K562 (cell line): ENCODE data around the gene RABGAP1L. TPM values are rescaled to one million over a fixed set of nuclear protein-coding genes. Genes with fewer than 3 reads are reported as not detected.

Experiments
- ATAC-seq: fragments of 200-7000 bp; cut with Tn5 transposase; 3 replicates; pipeline ENCODE4 v1.9.1; 2020; ENCODE audit warnings: moderate library complexity
- BruUV-seq: library from RNA; stranded (reverse); fragments of 400-500 nt; replicated peaks from 2 replicates; lab custom pipeline; 2021; lab: Mats Ljungman, UMichigan
- CTCF ChIA-PET: fragments of 300-600 bp; formaldehyde crosslinking; extraction: SDS; loops from one replicate; lab custom pipeline; 2021; ENCODE audit warnings: low intra/inter-chr PET ratio; lab: Yijun Ruan, JAX
- POLR2A ChIA-PET: fragments of 300-600, 350-650 bp; sonication (Branson Sonifier 250); formaldehyde crosslinking; extraction: SDS; loops from one replicate; lab custom pipeline; 2021; ENCODE audit warnings: antibody characterized with exemption, inconsistent platforms; lab: Yijun Ruan, JAX
- DNase-seq, 4 experiments: peaks; one replicate each; pipeline versions ENCODE4 v3.0.0 to v3.0.0-alpha.2; 2011 to 2018; ENCODE audit warnings: low spot score in 3 of 4, mixed read lengths in 3 of 4; ENCODE audit errors: extremely low read depth in 1 of 4
- FAIRE-seq: peaks from 2 replicates; lab custom pipeline; 2011; peaks lifted over from hg19 to GRCh38; lab: Jason Lieb, UNC
- H2AFZ ChIP-seq: 2 replicates; pipeline ENCODE4 v1.6.0; 2011; ENCODE audit warnings: low read depth, low read length, control low read depth, inconsistent platforms
- H3K27ac ChIP-seq: fragments of 200-600 bp; 3 replicates; pipeline ENCODE4 v1.8.0; 2011; ENCODE audit warnings: low read depth, mild to moderate bottlenecking, control low read depth, inconsistent platforms, low read length, moderate library complexity, mixed read lengths; ENCODE audit errors: extremely low read depth
- H3K27me3 ChIP-seq, 2 experiments: fragments of 300-600 bp in 1 of 2; 2 replicates in 1 of 2; 3 replicates in 1 of 2; pipeline versions ENCODE4 v1.6.0 to v1.8.0; 2011; ENCODE audit warnings: inconsistent platforms in 2 of 2, low read length in 2 of 2, mild to moderate bottlenecking in 1 of 2, mixed read lengths in 1 of 2, moderate library complexity in 1 of 2; ENCODE audit not compliant: control insufficient read depth in 2 of 2, insufficient read depth in 2 of 2
- H3K36me3 ChIP-seq: fragments of 300-600 bp; 3 replicates; pipeline ENCODE4 v1.8.0; 2011; ENCODE audit warnings: mild to moderate bottlenecking, low read length, inconsistent platforms; ENCODE audit not compliant: control insufficient read depth, insufficient read depth
- H3K4me1 ChIP-seq, 2 experiments: fragments of 200-600 bp in 1 of 2; replicated peaks in 1 of 2; 2 replicates in 1 of 2; 3 replicates in 1 of 2; pipeline versions ENCODE4 v1.5.1 to v1.8.0; 2011; ENCODE audit warnings: inconsistent platforms in 2 of 2, low read length in 2 of 2, mild to moderate bottlenecking in 1 of 2, mixed read lengths in 1 of 2, moderate library complexity in 1 of 2; ENCODE audit not compliant: control insufficient read depth in 2 of 2, insufficient read depth in 2 of 2
- H3K4me2 ChIP-seq: 2 replicates; pipeline ENCODE4 v1.6.1; 2011; ENCODE audit warnings: low read length, control low read depth, inconsistent platforms, mixed read lengths; ENCODE audit not compliant: insufficient read depth
- H3K4me3 ChIP-seq: fragments of 200-600 bp; sonication (generic), shearing (Covaris generic); 2 replicates; pipeline ENCODE4 v1.5.1; 2016; ENCODE audit warnings: control low read depth, inconsistent platforms
- H3K79me2 ChIP-seq: fragments of 200-600 bp; 3 replicates; pipeline ENCODE4 v1.8.0; 2011; ENCODE audit warnings: low read length, inconsistent platforms; ENCODE audit not compliant: control insufficient read depth, insufficient read depth
- H3K9ac ChIP-seq, 2 experiments: 2 replicates each; pipeline versions ENCODE4 v1.6.0 to v1.6.1; 2011; ENCODE audit warnings: low read depth in 2 of 2, low read length in 2 of 2, control low read depth in 1 of 2, inconsistent platforms in 1 of 2, mild to moderate bottlenecking in 1 of 2, mixed read lengths in 1 of 2; ENCODE audit not compliant: insufficient read depth in 1 of 2
- H3K9me1 ChIP-seq: one replicate; pipeline ENCODE4 v1.6.0; 2011; ENCODE audit warnings: inconsistent platforms, mild to moderate bottlenecking, low read length, moderate library complexity; ENCODE audit not compliant: control insufficient read depth, insufficient read depth
- H3K9me3 ChIP-seq: replicated peaks from 2 replicates; pipeline ENCODE4 v1.5.1; 2011; ENCODE audit warnings: low read depth, low read length, inconsistent platforms; ENCODE audit not compliant: control insufficient read depth, insufficient read depth
- H4K20me1 ChIP-seq: replicated peaks from 2 replicates; pipeline ENCODE4 v1.6.1; 2011; ENCODE audit warnings: low read length, inconsistent platforms, mixed read lengths; ENCODE audit not compliant: control insufficient read depth, insufficient read depth
- PCBP2 ChIP-seq: fragments of 200-400 bp; formaldehyde crosslinking; IDR thresholded peaks from 2 replicates; pipeline ENCODE4 v1.6.1; 2018; ENCODE audit warnings: low read length, low read depth, mild to moderate bottlenecking, moderate library complexity; ENCODE audit not compliant: poor library complexity, severe bottlenecking
- POLR2A ChIP-seq: fragments of 450-650 bp; conservative IDR thresholded peaks from 2 replicates; pipeline ENCODE4 v1.6.1; 2016
- POLR2AphosphoS5 ChIP-seq: IDR thresholded peaks from 2 replicates; pipeline ENCODE4 v1.6.1; 2011; ENCODE audit warnings: mild to moderate bottlenecking, low read depth, low read length, moderate library complexity; ENCODE audit not compliant: control insufficient read depth, insufficient read depth
- ZNF407 ChIP-seq: fragments of 450-650 bp; IDR thresholded peaks from 2 replicates; pipeline ENCODE4 v1.6.1; 2016; ENCODE audit warnings: low read depth
- WGBS: fragments of 100-300 bp; shearing (Covaris generic); methylation state at CpG from one replicate; pipeline ENCODE4 v1.1.6; 2016; ENCODE audit warnings: low coverage, mixed read lengths; ENCODE audit not compliant: insufficient coverage; ENCODE audit errors: missing lambda C conversion rate; 5-methylcytosine and 5-hydroxymethylcytosine counted together
- in situ Hi-C: fragments of 300-500 bp; cut with MboI; formaldehyde crosslinking; loops from 4 replicates; pipeline ENCODE4 v1.15.0; 2018; ENCODE audit warnings: inconsistent platforms, mixed read lengths
- intact Hi-C: fragments of 100-400 bp; cut with micrococcal nuclease; formaldehyde crosslinking; loops from 2 replicates; pipeline ENCODE4 v1.14.2; 2022
- polyA plus RNA-seq, 8 experiments: library from polyadenylated mRNA; depleted of rRNA in 4 of 8; stranded (reverse) in 5 of 8; unstranded in 3 of 8; fragments of >200 nt; fragmentation: Nextera tagmentation in 2 of 8; fragmentation: Illumina TruSeq in 1 of 8; extraction: Ambion mirVana in 2 of 8; extraction: Trizol in 1 of 8; gene quantifications; 2 replicates each; pipeline versions ENCODE4 v1.2.1 to v1.2.3, GENCODE V29; 2011 to 2014; ENCODE audit warnings: inconsistent platforms in 1 of 8, missing spikeins in 1 of 8
- total RNA-seq, 7 experiments: library from RNA; depleted of rRNA in 6 of 7; stranded (reverse); fragments of >200 nt in 6 of 7; fragmentation: Illumina TruSeq in 2 of 7; extraction: Trizol in 2 of 7; gene quantifications; 2 replicates each; pipeline versions ENCODE4 v1.2.1 to v1.2.3, GENCODE V29; 2011 to 2021; ENCODE audit warnings: low replicate concordance in 1 of 7

RABGAP1L gene
- total and polyA plus RNA-seq, 9 of the 15 experiments (the other 6 are each of a cell fraction or from before 2014, with no cell fraction given), result 16.5 to 44.9 (median 26.7) TPM

- H4K20me1 ChIP-seq, result no peaks in the 10 kb centered on the region
- 82% methylated on average over 4 of the region's 4 CpGs for WGBS
- FAIRE-seq (no peak), ATAC-seq (no peak; the same call in 2 of the 3 replicates), DNase-seq (no peak)
- no peaks in the 10 kb centered on the region for H3K79me2 ChIP-seq
- no peak overlapping the region for H3K9ac ChIP-seq
- no peak overlapping the region for H2AFZ ChIP-seq
- H3K9me1 ChIP-seq, result no peaks in the 10 kb centered on the region
- POLR2A ChIA-PET, result no interaction called here
- CTCF ChIA-PET, result no interaction called here
- no TSS peak for BruUV-seq
- H3K27ac ChIP-seq, result no peak overlapping the region
- H3K9me3 ChIP-seq, result no peaks in the 10 kb centered on the region
- in situ Hi-C loops (no loop called here), intact Hi-C loops (no loop called here)
- peaks cover 30% of the 10 kb centered on the region for H3K36me3 ChIP-seq
- H3K4me1 ChIP-seq, result no peaks in the 10 kb centered on the region
- no peaks in the 10 kb centered on the region for H3K27me3 ChIP-seq
- no peak overlapping the region for H3K4me3 ChIP-seq
- H3K4me2 ChIP-seq, result no peak overlapping the region
- no peak for TF ChIP-seq PCBP2
- TF ChIP-seq POLR2A, result 0 out of 2 replicates have a peak, but pooled peaks have one; percentile 41
- TF ChIP-seq ZNF407, result no peak
- TF ChIP-seq POLR2AphosphoS5, result peak; percentile 39; the same call in 1 of the 2 replicates
These were observed 88.2 kb downstream of the RABGAP1L start for GRCh38 chr1:174247472-174247871.
